ENCODE results near the gene ERVFRD-1.
A peak's percentile ranks its signal among the peaks of the same experiment; 100 is the strongest.

ERVFRD-1 gene

DNA sequence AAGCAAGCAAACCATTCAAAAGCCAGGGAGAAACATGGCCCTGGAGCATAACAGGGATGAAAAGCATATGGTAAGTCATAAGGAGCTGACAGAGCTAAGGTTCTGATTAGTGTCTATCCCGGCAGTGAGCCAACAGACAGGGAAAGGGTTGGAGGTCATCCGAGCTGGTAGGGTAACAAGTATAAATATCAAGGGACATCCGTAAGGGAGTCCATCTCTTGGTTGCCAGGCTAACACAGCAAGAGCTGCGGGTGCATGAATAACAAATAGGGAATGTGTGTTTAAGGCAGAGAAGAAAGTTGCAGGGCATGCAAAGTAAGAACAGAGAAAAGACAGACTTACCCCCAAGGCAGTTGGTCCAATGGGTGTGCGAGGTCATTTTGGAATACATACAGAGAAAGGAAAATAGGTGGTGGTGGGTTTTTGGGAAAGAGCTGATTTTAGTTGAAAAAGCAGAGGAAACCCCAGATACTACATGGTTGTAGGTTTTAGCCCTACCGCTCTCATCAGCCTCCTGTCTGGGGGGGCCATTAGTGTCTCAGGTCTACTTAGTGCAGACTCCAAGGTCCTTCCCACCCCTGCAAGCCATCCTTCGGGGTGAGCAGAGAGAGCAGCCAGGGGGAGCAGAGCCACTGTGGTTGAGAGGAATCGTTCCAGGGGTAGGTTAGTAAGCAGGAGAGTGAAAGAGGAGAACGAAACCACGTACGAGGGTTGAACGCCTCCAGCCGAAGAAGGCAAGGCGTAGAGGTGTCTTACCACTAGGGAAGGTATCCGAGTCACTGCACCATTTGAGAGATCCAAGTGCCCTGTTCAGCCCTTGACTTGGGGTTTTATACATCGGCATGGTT lies at the start of gene ERVFRD-1:
Gene ERVFRD-1 (minus strand): TSS at position 805 of the 848 bp plus-strand sequence. CDS start 6,415 bp downstream, outside the sequence.
- no peak for DNase-seq (ENCODE audit: low spot score)

DNA sequence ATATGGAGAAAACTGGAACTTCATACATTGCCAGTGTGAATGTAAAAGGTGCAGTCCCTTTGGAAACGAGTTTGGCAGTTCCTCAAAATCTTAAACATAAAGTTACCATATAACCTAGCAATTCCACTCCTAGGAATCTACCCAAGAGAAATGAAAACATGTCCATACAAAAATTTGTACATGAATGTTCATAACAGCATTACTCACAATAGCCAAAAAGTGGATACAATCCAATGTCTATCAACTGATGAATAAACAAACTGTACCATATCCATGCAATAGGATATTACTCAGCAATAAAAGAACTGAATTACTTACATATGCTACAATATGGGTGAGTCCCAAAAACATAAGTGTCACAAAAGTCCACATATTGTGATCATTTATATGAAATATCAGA lies 48.7 kb upstream of the ERVFRD-1 start:
- DNase-seq (ENCODE audit: low spot score), result no peak

DNA sequence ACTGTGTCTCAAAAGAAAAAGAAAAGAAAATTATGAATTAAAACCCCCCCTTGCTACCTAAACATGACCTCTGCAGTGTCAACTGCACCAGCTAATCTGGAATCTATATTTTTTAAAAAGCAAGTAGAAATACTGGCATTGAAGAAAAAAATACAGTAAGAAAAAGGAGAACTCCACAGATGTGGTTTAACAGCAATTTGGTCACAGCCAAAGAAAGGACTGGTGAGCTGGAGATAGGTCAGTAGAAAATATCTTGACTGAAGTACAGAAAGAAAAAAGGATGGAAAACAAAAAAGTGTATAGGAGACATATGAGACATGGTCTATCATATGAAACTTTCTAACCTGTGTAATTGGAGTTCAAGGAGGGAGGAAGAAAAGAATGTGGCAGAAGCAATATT lies 44.1 kb upstream of the ERVFRD-1 start:
- DNase-seq (ENCODE audit: low spot score), result no peak

- DNase-seq (ENCODE audit: low spot score), result no peak
Observed at GRCh38 chr6:11153447-11153846, 41.9 kb upstream of the ERVFRD-1 start.

GRCh38 chr6:11152581-11152980 lies 41.1 kb upstream of the ERVFRD-1 start:
- DNase-seq (ENCODE audit: low spot score), result no peak

DNA sequence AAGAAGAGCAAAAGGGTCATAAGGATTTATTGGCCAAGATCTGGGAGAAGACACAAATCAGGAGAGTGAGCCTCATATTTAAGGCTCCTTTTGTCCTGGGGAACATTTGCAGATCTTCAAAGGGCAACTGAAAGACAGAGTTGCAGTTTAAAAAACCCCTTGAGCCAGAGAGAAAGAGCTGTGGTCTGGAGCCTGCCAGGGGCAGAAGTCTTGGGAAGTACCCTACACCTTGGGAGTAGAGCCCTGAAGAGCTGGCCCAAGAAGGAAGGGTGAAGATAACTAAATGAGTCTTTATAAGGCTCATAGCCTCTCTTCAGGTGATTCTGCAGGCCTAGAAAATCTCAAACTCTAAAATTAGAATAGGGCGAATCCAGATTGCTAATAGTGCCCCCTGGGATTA lies 40.0 kb upstream of the ERVFRD-1 start:
- no peak for DNase-seq (ENCODE audit: low spot score)

GRCh38 chr6:11149551-11149950 lies 38.0 kb upstream of the ERVFRD-1 start:
- no peak for DNase-seq (ENCODE audit: low spot score)

DNA sequence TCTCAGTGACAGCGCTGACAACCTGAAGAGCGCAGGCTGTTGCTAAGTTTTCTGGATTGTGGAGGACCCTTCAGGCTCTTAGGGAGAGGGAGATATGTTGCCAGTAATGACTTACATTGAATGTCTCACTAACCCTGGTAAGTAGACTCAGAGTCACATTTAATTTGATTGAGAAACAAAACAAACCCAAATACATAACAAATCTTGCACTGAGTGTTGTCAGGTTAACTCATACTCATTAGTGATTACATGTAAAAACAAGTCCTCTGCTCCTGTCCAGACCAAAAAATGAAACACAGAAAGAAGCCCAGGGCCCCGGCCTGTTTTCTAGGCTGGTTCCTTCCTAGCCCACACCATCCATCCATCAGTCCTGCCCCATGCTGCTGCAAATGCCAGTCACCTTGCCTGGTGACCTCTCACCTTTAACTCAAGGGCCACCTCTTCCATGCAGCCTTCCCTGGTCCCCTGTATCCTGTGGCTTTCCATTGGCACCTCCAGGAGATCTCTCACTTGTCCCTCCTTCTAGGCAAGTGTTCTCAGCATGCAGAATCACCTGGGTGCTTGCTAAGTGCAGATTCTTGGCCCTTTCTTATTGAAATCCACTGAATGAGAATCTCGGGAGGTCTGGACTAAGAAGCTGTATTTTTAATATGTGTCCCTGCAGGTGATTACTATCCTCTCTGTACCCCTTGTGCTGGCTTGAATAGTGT lies 34.7 kb upstream of the ERVFRD-1 start:
- DNase-seq (ENCODE audit: low spot score), result no peak

- peak; percentile 76 for DNase-seq (ENCODE audit: low spot score)
Observed at GRCh38 chr6:11144393-11144851, 32.9 kb upstream of the ERVFRD-1 start.

DNA sequence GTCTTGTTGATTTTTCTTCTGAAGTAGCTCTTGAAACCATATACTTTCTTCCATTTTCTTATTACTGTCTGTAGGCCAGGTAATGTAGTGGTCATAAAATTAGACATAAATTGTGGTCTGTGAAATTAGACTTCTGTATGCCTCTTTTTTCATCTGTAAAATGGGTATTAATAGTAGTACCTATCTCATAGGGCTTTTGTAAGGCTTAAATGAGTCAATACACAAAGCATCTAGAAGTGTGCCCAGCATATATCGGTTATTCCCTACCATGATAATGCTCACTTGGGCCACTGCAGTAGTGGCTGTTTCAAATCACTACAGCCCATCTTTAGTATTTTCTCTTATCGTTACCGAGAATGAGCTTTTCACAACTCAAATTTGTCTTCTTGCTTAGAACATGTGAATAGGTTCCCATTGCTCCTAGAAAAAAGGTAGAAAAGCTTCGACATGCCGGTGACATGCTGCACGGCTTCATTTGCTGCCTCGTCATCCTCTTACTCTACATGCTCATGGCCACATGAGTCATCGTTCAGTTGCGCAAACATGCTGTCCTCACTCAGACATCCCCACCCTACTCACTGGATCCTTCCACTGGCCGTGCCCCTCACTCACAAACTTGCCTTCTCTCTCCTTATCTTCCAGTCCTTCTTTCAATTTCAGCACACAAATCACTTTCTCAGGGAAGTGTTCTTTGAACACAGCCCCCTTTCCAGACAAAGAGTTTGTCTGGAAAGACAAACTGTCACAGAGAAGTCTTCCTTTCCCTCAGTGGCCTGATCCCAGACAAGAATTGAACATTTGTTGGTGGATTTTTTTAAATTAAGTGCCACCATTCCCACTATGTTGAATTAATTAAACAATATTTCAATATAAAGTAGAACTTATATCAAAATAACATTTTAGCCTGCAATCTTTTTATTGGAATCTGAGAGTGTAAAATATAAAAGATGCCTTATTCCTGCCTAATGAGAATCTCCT lies 32.2 kb upstream of the ERVFRD-1 start:
- peak; percentile 2 for DNase-seq (ENCODE audit: low spot score)

GRCh38 chr6:11142296-11143027 lies 30.9 kb upstream of the ERVFRD-1 start:
- DNase-seq (ENCODE audit: low spot score), result no peak

- no peak for DNase-seq (ENCODE audit: low spot score)
Observed at GRCh38 chr6:11141295-11141694, 29.8 kb upstream of the ERVFRD-1 start.

GRCh38 chr6:11140056-11140455 lies 28.5 kb upstream of the ERVFRD-1 start:
- DNase-seq (ENCODE audit: low spot score), result no peak

- DNase-seq (ENCODE audit: low spot score), result no peak
Observed at GRCh38 chr6:11139051-11139960, 27.8 kb upstream of the ERVFRD-1 start.

DNA sequence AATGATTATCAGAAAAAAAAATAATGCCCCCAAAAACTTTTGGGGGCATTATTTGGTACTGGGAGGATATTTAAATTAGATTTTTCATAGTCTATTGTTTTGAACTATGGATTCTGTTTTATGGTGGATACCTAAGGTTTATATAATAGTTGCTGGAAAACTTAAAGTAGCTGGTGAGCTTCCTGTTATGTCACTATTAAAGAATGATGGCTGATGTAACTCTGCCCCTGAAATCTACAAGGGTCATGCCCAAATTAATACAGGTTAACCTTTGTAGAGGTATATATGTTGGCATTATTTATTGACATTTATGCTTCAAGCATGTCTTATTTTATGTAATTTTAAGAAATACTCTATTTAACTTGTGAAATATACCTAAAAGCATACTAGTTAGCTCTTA lies 25.3 kb upstream of the ERVFRD-1 start:
- no peak for DNase-seq (ENCODE audit: low spot score)

DNA sequence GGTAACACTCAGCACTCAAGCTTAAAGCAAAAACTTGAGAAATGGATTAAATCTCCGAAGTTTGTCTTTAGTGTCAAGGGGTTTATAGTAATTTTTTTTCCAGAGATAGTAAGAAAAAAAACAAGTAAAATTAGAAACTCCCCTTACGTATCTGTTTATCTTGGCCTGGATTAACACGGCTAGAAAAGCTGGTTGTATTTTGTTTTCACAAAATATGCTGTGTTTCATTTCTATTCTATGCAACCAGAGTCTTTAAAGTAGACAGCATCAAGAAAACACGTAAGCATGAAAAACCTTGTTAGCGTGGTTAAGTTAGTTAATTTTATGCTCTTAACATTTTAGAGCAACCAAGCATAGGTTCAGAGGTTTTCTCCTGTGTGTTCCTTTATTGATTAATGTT lies 21.8 kb upstream of the ERVFRD-1 start:
- DNase-seq (ENCODE audit: low spot score), result no peak

DNA sequence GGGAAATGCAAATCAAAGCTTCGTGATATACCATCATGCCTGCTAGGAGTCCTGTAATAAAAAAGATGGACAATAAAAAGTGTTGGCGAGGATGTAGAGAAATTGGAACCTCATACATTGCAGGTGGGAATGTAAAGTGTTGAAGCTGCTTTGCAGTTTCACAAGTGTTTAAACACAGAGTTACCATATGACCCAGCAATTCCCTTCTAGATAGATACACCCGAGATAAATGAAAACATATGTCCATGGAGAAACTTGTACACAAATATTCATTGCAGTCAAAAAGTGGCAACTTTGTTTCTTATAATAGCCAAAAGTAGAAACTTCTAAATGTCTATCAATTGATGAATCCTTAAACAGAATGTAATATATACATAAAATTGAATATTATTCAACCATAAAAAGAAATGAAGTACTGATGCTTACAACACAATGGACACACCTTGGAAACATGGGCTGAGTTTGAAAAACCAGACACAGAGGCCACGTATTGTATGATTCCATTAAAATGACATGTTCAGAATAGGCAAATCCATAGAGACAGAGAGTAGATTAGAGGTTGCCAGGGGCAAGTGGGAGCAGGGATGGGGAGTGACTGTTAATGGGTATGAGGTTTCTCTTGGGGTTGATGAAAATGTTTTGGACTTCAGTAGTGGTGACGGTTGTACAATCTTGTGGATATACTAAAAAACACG lies 20.8 kb upstream of the ERVFRD-1 start:
- DNase-seq (ENCODE audit: low spot score), result no peak

DNA sequence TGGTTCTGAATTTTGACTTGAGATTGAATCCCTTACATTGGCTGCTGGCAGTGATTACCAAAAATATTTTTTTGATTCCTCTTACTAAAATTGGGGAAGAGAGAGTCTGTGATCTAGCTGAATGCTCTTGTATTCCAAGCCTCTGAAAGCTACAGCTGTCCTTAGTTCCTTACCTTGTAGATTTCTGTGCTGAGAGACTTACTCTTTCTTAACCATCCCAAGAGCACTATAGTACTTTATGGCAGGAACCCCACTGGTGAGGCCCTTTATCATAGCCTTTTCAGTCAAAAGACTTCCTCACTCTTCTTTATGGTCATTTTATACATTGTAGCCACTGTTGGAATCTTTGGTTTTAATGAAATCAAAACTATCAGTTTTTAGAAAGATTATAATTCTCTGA lies 19.1 kb upstream of the ERVFRD-1 start:
- no peak for DNase-seq (ENCODE audit: low spot score)

GRCh38 chr6:11129908-11130565 lies 18.5 kb upstream of the ERVFRD-1 start:
- no peak for DNase-seq (ENCODE audit: low spot score)

All from CD4-positive, alpha-beta T cell treated with Interleukin-15 for 4 hours (primary cell).